ES-I3 (cell line): ENCODE data around the gene FANCI.

Source experiments
- H3K36me3 ChIP-seq: 2 replicates; pipeline ENCODE4 v1.6.1; 2013; ENCODE audit warnings: mild to moderate bottlenecking, low read length, control low read depth, moderate library complexity; ENCODE audit not compliant: insufficient read depth
- H3K4me1 ChIP-seq: 2 replicates; pipeline ENCODE4 v1.6.1; 2013; ENCODE audit warnings: mild to moderate bottlenecking, control low read depth, low read length; ENCODE audit not compliant: insufficient read depth
- H3K9ac ChIP-seq: 2 replicates; pipeline ENCODE4 v1.6.1; 2013; ENCODE audit warnings: low read depth, mild to moderate bottlenecking, low read length, moderate library complexity
- H3K9me3 ChIP-seq: 2 replicates; pipeline ENCODE4 v1.6.1; 2013; ENCODE audit warnings: mild to moderate bottlenecking, low read length, moderate library complexity; ENCODE audit not compliant: control insufficient read depth, insufficient read depth

The FANCI gene

GRCh38 chr15:89307046-89307587 lies 63.3 kb downstream of the FANCI start:
- H3K36me3 ChIP-seq: peaks cover 27% of the 10 kb centered on the region
- H3K9ac ChIP-seq: no peak overlapping the region
- no peaks in the 10 kb centered on the region for H3K4me1 ChIP-seq
- no peaks in the 10 kb centered on the region for H3K9me3 ChIP-seq

- Histone ChIP-seq H3K9me3 (no peaks in the 10 kb centered on the region), H3K36me3 (peaks cover 27% of the 10 kb centered on the region), H3K9ac (no peak overlapping the region), H3K4me1 (no peaks in the 10 kb centered on the region)
These were observed 64.0 kb downstream of the FANCI start for GRCh38 chr15:89307791-89308190.

- Histone ChIP-seq H3K9ac (no peak overlapping the region), H3K4me1 (no peaks in the 10 kb centered on the region), H3K36me3 (peaks cover 24% of the 10 kb centered on the region), H3K9me3 (no peaks in the 10 kb centered on the region)
These were observed 64.5 kb downstream of the FANCI start for GRCh38 chr15:89308236-89308635.

GRCh38 chr15:89309993-89310392 lies 66.2 kb downstream of the FANCI start:
- Histone ChIP-seq H3K36me3 (peaks cover 28% of the 10 kb centered on the region), H3K9me3 (no peaks in the 10 kb centered on the region), H3K4me1 (no peaks in the 10 kb centered on the region), H3K9ac (no peak overlapping the region; the same call in 1 of the 2 replicates)

GRCh38 chr15:89315375-89315929 lies 71.7 kb downstream of the FANCI start:
- Histone ChIP-seq H3K4me1 (no peaks in the 10 kb centered on the region), H3K36me3 (peaks cover 51% of the 10 kb centered on the region), H3K9ac (no peak overlapping the region), H3K9me3 (no peaks in the 10 kb centered on the region)

GRCh38 chr15:89316504-89316903 lies 72.7 kb downstream of the FANCI start:
- Histone ChIP-seq H3K9ac (no peak overlapping the region), H3K36me3 (peaks cover 54% of the 10 kb centered on the region), H3K9me3 (no peaks in the 10 kb centered on the region), H3K4me1 (no peaks in the 10 kb centered on the region)

- Histone ChIP-seq H3K4me1 (no peaks in the 10 kb centered on the region), H3K36me3 (peaks cover 54% of the 10 kb centered on the region), H3K9ac (no peak overlapping the region), H3K9me3 (no peaks in the 10 kb centered on the region)
These were observed 73.5 kb downstream of the FANCI start for GRCh38 chr15:89317186-89317720.

- H3K9me3 ChIP-seq: no peaks in the 10 kb centered on the region
- peaks cover 55% of the 10 kb centered on the region for H3K36me3 ChIP-seq
- no peaks in the 10 kb centered on the region for H3K4me1 ChIP-seq
- H3K9ac ChIP-seq: no peak overlapping the region
These were observed 75.9 kb downstream of the FANCI start for GRCh38 chr15:89319678-89320077.

GRCh38 chr15:89320200-89320599 lies 76.4 kb downstream of the FANCI start:
- Histone ChIP-seq H3K4me1 (no peaks in the 10 kb centered on the region), H3K36me3 (peaks cover 54% of the 10 kb centered on the region), H3K9me3 (no peaks in the 10 kb centered on the region), H3K9ac (no peak overlapping the region)

- Histone ChIP-seq H3K36me3 (peaks cover 42% of the 10 kb centered on the region), H3K9ac (no peak overlapping the region), H3K9me3 (no peaks in the 10 kb centered on the region), H3K4me1 (no peaks in the 10 kb centered on the region)
These were observed 78.0 kb downstream of the FANCI start for GRCh38 chr15:89321521-89322410.

- no peaks in the 10 kb centered on the region for H3K4me1 ChIP-seq
- H3K9ac ChIP-seq: no peak overlapping the region
- H3K9me3 ChIP-seq: no peaks in the 10 kb centered on the region
- peaks cover 41% of the 10 kb centered on the region for H3K36me3 ChIP-seq
These were observed 79.0 kb downstream of the FANCI start for GRCh38 chr15:89322822-89323221.

GRCh38 chr15:89323825-89324224 lies 80.0 kb downstream of the FANCI start:
- Histone ChIP-seq H3K9ac (no peak overlapping the region), H3K9me3 (no peaks in the 10 kb centered on the region), H3K36me3 (peaks cover 39% of the 10 kb centered on the region), H3K4me1 (no peaks in the 10 kb centered on the region)

GRCh38 chr15:89325039-89325803 lies 81.4 kb downstream of the FANCI start:
- Histone ChIP-seq H3K9me3 (no peaks in the 10 kb centered on the region), H3K4me1 (no peaks in the 10 kb centered on the region), H3K9ac (no peak overlapping the region), H3K36me3 (peaks cover 39% of the 10 kb centered on the region)

GRCh38 chr15:89326316-89326715 lies 82.5 kb downstream of the FANCI start:
- peaks cover 41% of the 10 kb centered on the region for H3K36me3 ChIP-seq

More at GRCh38 chr15:89326316-89326715, 82.5 kb downstream of the FANCI start:
- Histone ChIP-seq H3K9me3 (no peaks in the 10 kb centered on the region), H3K9ac (no peak overlapping the region), H3K4me1 (no peaks in the 10 kb centered on the region)
